Measurements from ENCODE around the gene SOWAHA. TPM values are rescaled to one million over a fixed set of nuclear protein-coding genes. Genes with fewer than 3 reads are reported as not detected.

SOWAHA gene
- total and polyA plus RNA-seq, 2 donors (not counting 1 experiment from before 2014, with no cell fraction given) = not detected

GRCh38 chr5:132807163-132807838, 5.8 kb upstream of the SOWAHA start:
- DNase-seq = no peak
- ChIA-PET POLR2A (no interaction called here), CTCF (interaction anchor here (1.0 to 2.3 kb wide), 3 partner anchors 11 to 23 kb away, joined by 3 to 6 read pairs (median 4); partner anchors contain the start of gene SHROOM1)
- H3K27ac Mint-ChIP-seq = no peak overlapping the region
- ATAC-seq (ENCODE audit: low read depth) = no peak
- H3K27me3 Mint-ChIP-seq = peaks cover 49% of the 10 kb centered on the region
- no peaks in the 10 kb centered on the region for H3K9me3 Mint-ChIP-seq (ENCODE audit: insufficient read depth)
- Histone ChIP-seq H3K36me3 (replicated peaks in 1 of 2; ENCODE audit: control extremely low read depth in 1 of 2, control insufficient read depth in 1 of 2, extremely low read depth in 1 of 2, insufficient read depth in 2 of 2, low read length in 1 of 2) (no peaks in the 10 kb centered on the region), H3K27ac (ENCODE audit: low read length in 2 of 2) (no peak overlapping the region), H4K20me1 (ENCODE audit: control insufficient read depth, insufficient read depth, low read length, poor library complexity, severe bottlenecking) (no peaks in the 10 kb centered on the region), H3K9me3 (ENCODE audit: control extremely low read depth in 1 of 3, control insufficient read depth in 2 of 3, insufficient read depth in 1 of 3, low read length in 2 of 3) (peaks cover 0 to 1% (median 0%) of the 10 kb centered on the region in 3 donors), H3K79me2 (ENCODE audit: control insufficient read depth, insufficient read depth, low read length) (no peaks in the 10 kb centered on the region), H3K4me1 (ENCODE audit: control insufficient read depth in 2 of 2, insufficient read depth in 2 of 2, low read length in 2 of 2) (peaks cover 2% of the 10 kb centered on the region in 2 donors), H2AFZ (ENCODE audit: insufficient read depth, low read depth, low read length, poor library complexity, severe bottlenecking) (no peak overlapping the region), H3K4me2 (replicated peaks; ENCODE audit: low read depth, low read length, poor library complexity, severe bottlenecking) (no peak overlapping the region), H3K27me3 (replicated peaks in 1 of 4; ENCODE audit: control extremely low read depth in 1 of 4, control insufficient read depth in 3 of 4, insufficient read depth in 4 of 4, low read length in 3 of 4) (peaks cover 0 to 37% (median 13%) of the 10 kb centered on the region in 4 experiments), H3K4me3 (ENCODE audit: control extremely low read depth in 1 of 5, extremely low read depth in 1 of 5, insufficient read depth in 1 of 5, low read depth in 2 of 5, low read length in 4 of 5) (no peak overlapping the region), H3K9ac (ENCODE audit: low read length) (no peak overlapping the region)
- H3K4me1 Mint-ChIP-seq = peaks cover 8% of the 10 kb centered on the region
- H3K4me3 Mint-ChIP-seq = no peak overlapping the region
- intact Hi-C loops (cut with micrococcal nuclease) = no loop called here
- WGBS (ENCODE audit: insufficient coverage) = 50% methylated on average over 8 of the region's 12 CpGs
- TF ChIP-seq CTCF (IDR thresholded peaks at IDR 0.05) = no peak
- no peak for TF ChIP-seq EZH2 (IDR thresholded peaks at IDR 0.05; ENCODE audit: borderline replicate concordance, insufficient read depth, low read depth, low read length, poor library complexity, severe bottlenecking)

- ChIA-PET POLR2A (no interaction called here), CTCF (interaction anchor here (1.6 to 2.3 kb wide), 2 partner anchors 9 to 12 kb away, joined by 4 to 6 read pairs; no protein-coding TSS in a partner anchor)
- intact Hi-C loops (cut with micrococcal nuclease) = no loop called here
- H3K27ac Mint-ChIP-seq = no peak overlapping the region
- Histone ChIP-seq H3K4me3 (ENCODE audit: control extremely low read depth in 1 of 5, extremely low read depth in 1 of 5, insufficient read depth in 1 of 5, low read depth in 2 of 5, low read length in 4 of 5) (no peak overlapping the region), H4K20me1 (ENCODE audit: control insufficient read depth, insufficient read depth, low read length, poor library complexity, severe bottlenecking) (no peaks in the 10 kb centered on the region), H3K79me2 (ENCODE audit: control insufficient read depth, insufficient read depth, low read length) (no peaks in the 10 kb centered on the region), H3K36me3 (replicated peaks in 1 of 2; ENCODE audit: control extremely low read depth in 1 of 2, control insufficient read depth in 1 of 2, extremely low read depth in 1 of 2, insufficient read depth in 2 of 2, low read length in 1 of 2) (no peaks in the 10 kb centered on the region), H3K4me1 (ENCODE audit: control insufficient read depth in 2 of 2, insufficient read depth in 2 of 2, low read length in 2 of 2) (peaks cover 10 to 11% of the 10 kb centered on the region in 2 donors), H3K4me2 (replicated peaks; ENCODE audit: low read depth, low read length, poor library complexity, severe bottlenecking) (no peak overlapping the region), H2AFZ (ENCODE audit: insufficient read depth, low read depth, low read length, poor library complexity, severe bottlenecking) (no peak overlapping the region), H3K9me3 (ENCODE audit: control extremely low read depth in 1 of 3, control insufficient read depth in 2 of 3, insufficient read depth in 1 of 3, low read length in 2 of 3) (peaks cover 0 to 1% (median 0%) of the 10 kb centered on the region in 3 donors), H3K27ac (ENCODE audit: low read length in 2 of 2) (no peak overlapping the region), H3K9ac (ENCODE audit: low read length) (no peak overlapping the region), H3K27me3 (replicated peaks in 1 of 4; ENCODE audit: control extremely low read depth in 1 of 4, control insufficient read depth in 3 of 4, insufficient read depth in 4 of 4, low read length in 3 of 4) (peaks cover 0 to 41% (median 20%) of the 10 kb centered on the region in 4 experiments)
- H3K9me3 Mint-ChIP-seq (ENCODE audit: insufficient read depth) = no peaks in the 10 kb centered on the region
- H3K4me1 Mint-ChIP-seq = peaks cover 17% of the 10 kb centered on the region
- ATAC-seq (ENCODE audit: low read depth) (no peak), DNase-seq (no peak)
- TF ChIP-seq CTCF (IDR thresholded peaks at IDR 0.05) = no peak
- no peak for TF ChIP-seq EZH2 (IDR thresholded peaks at IDR 0.05; ENCODE audit: borderline replicate concordance, insufficient read depth, low read depth, low read length, poor library complexity, severe bottlenecking)
- H3K27me3 Mint-ChIP-seq = peaks cover 46% of the 10 kb centered on the region
- no peak overlapping the region for H3K4me3 Mint-ChIP-seq
- WGBS (ENCODE audit: insufficient coverage) = no CpG with 5 or more reads among the region's 2 CpGs
Observed at GRCh38 chr5:132808448-132808847, 4.7 kb upstream of the SOWAHA start.
